ENCODE measurements around the gene NECTIN1.

The NECTIN1 gene

GRCh38 chr11:119676461-119677020, 52.5 kb downstream of the NECTIN1 start:
- H3K27ac ChIP-seq (ENCODE audit: low read length): peak overlapping the region; percentile 44; the same call in 1 of the 2 replicates
- H3F3A ChIP-seq (ENCODE audit: insufficient read depth, low read length): peaks cover 24% of the 10 kb centered on the region
- H3K4me1 ChIP-seq (ENCODE audit: low read length): peaks cover 40% of the 10 kb centered on the region
- no peaks in the 10 kb centered on the region for H4K20me1 ChIP-seq (ENCODE audit: insufficient read depth, low read length)
- H3K9me3 ChIP-seq (replicated peaks; ENCODE audit: insufficient read depth, low read length): no peaks in the 10 kb centered on the region
- no peak overlapping the region for H3K9ac ChIP-seq (ENCODE audit: low read length)
- H2AFZ ChIP-seq (ENCODE audit: low read length): no peak overlapping the region
- no peak overlapping the region for H3K4me2 ChIP-seq (ENCODE audit: low read depth, low read length)
- H3K9me2 ChIP-seq (replicated peaks; ENCODE audit: insufficient read depth, low read length): no peaks in the 10 kb centered on the region
- no peak for TF ChIP-seq EZH2phosphoT487 (IDR thresholded peaks at IDR 0.05; ENCODE audit: low read length)
- TF ChIP-seq CTCF (IDR thresholded peaks at IDR 0.05; ENCODE audit: low read length): no peak
- TF ChIP-seq EZH2 (optimal IDR thresholded peaks at IDR 0.05; ENCODE audit: low read depth, low read length): no peak
- no peak overlapping the region for H3K4me3 ChIP-seq (ENCODE audit: low read length)
- H3K79me2 ChIP-seq (ENCODE audit: low read length): peaks cover 54% of the 10 kb centered on the region
- DNase-seq: no peak
- H3K36me3 ChIP-seq (replicated peaks; ENCODE audit: insufficient read depth, low read length): no peaks in the 10 kb centered on the region; the same call in 1 of the 2 replicates
- no peaks in the 10 kb centered on the region for H3K27me3 ChIP-seq (replicated peaks; ENCODE audit: insufficient read depth, low read length)

- Histone ChIP-seq H3K4me1 (ENCODE audit: low read length) (peaks cover 40% of the 10 kb centered on the region), H3K36me3 (replicated peaks; ENCODE audit: insufficient read depth, low read length) (no peaks in the 10 kb centered on the region; the same call in 1 of the 2 replicates), H3K4me3 (ENCODE audit: low read length) (peak overlapping the region; percentile 19), H3K27me3 (replicated peaks; ENCODE audit: insufficient read depth, low read length) (no peaks in the 10 kb centered on the region), H3K9ac (ENCODE audit: low read length) (peak overlapping the region; percentile 56), H3K9me2 (replicated peaks; ENCODE audit: insufficient read depth, low read length) (no peaks in the 10 kb centered on the region), H3K9me3 (replicated peaks; ENCODE audit: insufficient read depth, low read length) (no peaks in the 10 kb centered on the region), H3K4me2 (ENCODE audit: low read depth, low read length) (peak overlapping the region; percentile 85), H3F3A (ENCODE audit: insufficient read depth, low read length) (peaks cover 24% of the 10 kb centered on the region), H2AFZ (ENCODE audit: low read length) (peak overlapping the region; percentile 33), H3K27ac (ENCODE audit: low read length) (peak overlapping the region; percentile 94), H3K79me2 (ENCODE audit: low read length) (peaks cover 27% of the 10 kb centered on the region), H4K20me1 (ENCODE audit: insufficient read depth, low read length) (no peaks in the 10 kb centered on the region)
- DNase-seq: peak; percentile 95
- TF ChIP-seq EZH2 (optimal IDR thresholded peaks at IDR 0.05; ENCODE audit: low read depth, low read length) (no peak), EZH2phosphoT487 (IDR thresholded peaks at IDR 0.05; ENCODE audit: low read length) (no peak), CTCF (IDR thresholded peaks at IDR 0.05; ENCODE audit: low read length) (peak; percentile 83)
Observed at GRCh38 chr11:119673759-119674336, 55.2 kb downstream of the NECTIN1 start.

- Histone ChIP-seq H3K36me3 (replicated peaks; ENCODE audit: insufficient read depth, low read length) (no peaks in the 10 kb centered on the region; the same call in 1 of the 2 replicates), H3K27ac (ENCODE audit: low read length) (peak overlapping the region; percentile 94)
Observed at GRCh38 chr11:119673052-119673758, 55.8 kb downstream of the NECTIN1 start.

More at GRCh38 chr11:119673052-119673758, 55.8 kb downstream of the NECTIN1 start:
- Histone ChIP-seq H3K27me3 (replicated peaks; ENCODE audit: insufficient read depth, low read length) (no peaks in the 10 kb centered on the region), H2AFZ (ENCODE audit: low read length) (peak overlapping the region; percentile 33), H3K79me2 (ENCODE audit: low read length) (peaks cover 21% of the 10 kb centered on the region), H3K9me3 (replicated peaks; ENCODE audit: insufficient read depth, low read length) (no peaks in the 10 kb centered on the region), H3K4me2 (ENCODE audit: low read depth, low read length) (peak overlapping the region; percentile 85), H3K4me1 (ENCODE audit: low read length) (peaks cover 40% of the 10 kb centered on the region), H4K20me1 (ENCODE audit: insufficient read depth, low read length) (no peaks in the 10 kb centered on the region), H3K9me2 (replicated peaks; ENCODE audit: insufficient read depth, low read length) (no peaks in the 10 kb centered on the region), H3F3A (ENCODE audit: insufficient read depth, low read length) (peaks cover 24% of the 10 kb centered on the region), H3K4me3 (ENCODE audit: low read length) (peak overlapping the region; percentile 19; the same call in 1 of the 2 replicates), H3K9ac (ENCODE audit: low read length) (peak overlapping the region; percentile 56)
- TF ChIP-seq CTCF (IDR thresholded peaks at IDR 0.05; ENCODE audit: low read length) (no peak), EZH2phosphoT487 (IDR thresholded peaks at IDR 0.05; ENCODE audit: low read length) (no peak), EZH2 (optimal IDR thresholded peaks at IDR 0.05; ENCODE audit: low read depth, low read length) (no peak)
- DNase-seq: no peak

Data from MM.1S (cell line).